ENCODE results near the gene SERPINE2.

Gene SERPINE2

GRCh38 chr2:224036731-224037361 is 2.2 kb downstream of the SERPINE2 start:
- no peak for TF ChIP-seq CTCF (IDR thresholded peaks at IDR 0.05; ENCODE audit: low read depth, low read length)
- DNase-seq (ENCODE audit: extremely low read depth, low read depth): no peak

- DNase-seq (ENCODE audit: extremely low read depth, low read depth): no peak
- TF ChIP-seq CTCF (IDR thresholded peaks at IDR 0.05; ENCODE audit: low read depth, low read length): no peak
These were observed 5.1 kb downstream of the SERPINE2 start for GRCh38 chr2:224034017-224034416.

- DNase-seq (ENCODE audit: extremely low read depth, low read depth): no peak
- TF ChIP-seq CTCF (IDR thresholded peaks at IDR 0.05; ENCODE audit: low read depth, low read length): no peak
These were observed 5.5 kb downstream of the SERPINE2 start for GRCh38 chr2:224033601-224034000.

- no peak for DNase-seq (ENCODE audit: extremely low read depth, low read depth)
- TF ChIP-seq CTCF (IDR thresholded peaks at IDR 0.05; ENCODE audit: low read depth, low read length): no peak
These were observed 6.8 kb downstream of the SERPINE2 start for GRCh38 chr2:224032283-224032682.

GRCh38 chr2:224031358-224031970 is 7.6 kb downstream of the SERPINE2 start:
- no peak for DNase-seq (ENCODE audit: extremely low read depth, low read depth)
- TF ChIP-seq CTCF (IDR thresholded peaks at IDR 0.05; ENCODE audit: low read depth, low read length): no peak

- no peak for TF ChIP-seq CTCF (IDR thresholded peaks at IDR 0.05; ENCODE audit: low read depth, low read length)
These were observed 8.3 kb downstream of the SERPINE2 start for GRCh38 chr2:224030786-224031185.

GRCh38 chr2:224029876-224030275 is 9.2 kb downstream of the SERPINE2 start:
- TF ChIP-seq CTCF (IDR thresholded peaks at IDR 0.05; ENCODE audit: low read depth, low read length): no peak
- no peak for DNase-seq (ENCODE audit: extremely low read depth, low read depth)

More at GRCh38 chr2:224030786-224031185, 8.3 kb downstream of the SERPINE2 start:
- no peak for DNase-seq (ENCODE audit: extremely low read depth, low read depth)
